Fibroblast of gingiva (primary cell): ENCODE measurements around the gene ATP6V0A4.
"Not testable (repeated sequence)": the region's sequence is repeated elsewhere in the genome, so short reads cannot be mapped to it uniquely, and the experiment has no call there.

Experiments
- DNase-seq: peaks from one replicate; pipeline ENCODE4 v3.0.0-alpha.2; 2011; ENCODE audit warnings: low read depth

ATP6V0A4 gene

GRCh38 chr7:138797715-138798320, at the start of gene ATP6V0A4, which contains the start of gene TMEM213:
ATP6V0A4 (minus strand) TSS chr7:138798196; CDS start chr7:138771247, 26,949 bp downstream.
TMEM213 (plus strand) TSS chr7:138797994; CDS start chr7:138798105, 111 bp downstream.
- no peak for DNase-seq

GRCh38 chr7:138845711-138846110, 47.7 kb upstream of the ATP6V0A4 start:
- no peak for DNase-seq

GRCh38 chr7:138843632-138844580, 45.9 kb upstream of the ATP6V0A4 start:
- no peak for DNase-seq

- no peak for DNase-seq
Measured at GRCh38 chr7:138842111-138842510, 44.1 kb upstream of the ATP6V0A4 start.

- no peak for DNase-seq
Measured at GRCh38 chr7:138838166-138838565, 40.2 kb upstream of the ATP6V0A4 start.

GRCh38 chr7:138837627-138838026, 39.6 kb upstream of the ATP6V0A4 start:
- DNase-seq = no peak

- no peak for DNase-seq
Measured at GRCh38 chr7:138835087-138835486, 37.1 kb upstream of the ATP6V0A4 start.

- DNase-seq = no peak
Measured at GRCh38 chr7:138834583-138834982, 36.6 kb upstream of the ATP6V0A4 start.

GRCh38 chr7:138833596-138833995, 35.6 kb upstream of the ATP6V0A4 start:
- no peak for DNase-seq

- no peak for DNase-seq
Measured at GRCh38 chr7:138832966-138833365, 35.0 kb upstream of the ATP6V0A4 start.

- no peak for DNase-seq
Measured at GRCh38 chr7:138829335-138829734, 31.3 kb upstream of the ATP6V0A4 start.

- no peak for DNase-seq
Measured at GRCh38 chr7:138828302-138828701, 30.3 kb upstream of the ATP6V0A4 start.

- no peak for DNase-seq
Measured at GRCh38 chr7:138825049-138825721, 27.2 kb upstream of the ATP6V0A4 start.

GRCh38 chr7:138822867-138823535, 25.0 kb upstream of the ATP6V0A4 start:
- DNase-seq = no peak

GRCh38 chr7:138821912-138822311, 23.9 kb upstream of the ATP6V0A4 start:
- DNase-seq = no peak

- no peak for DNase-seq
Measured at GRCh38 chr7:138819625-138820024, 21.6 kb upstream of the ATP6V0A4 start.

GRCh38 chr7:138816650-138817049, 18.7 kb upstream of the ATP6V0A4 start:
- no peak for DNase-seq

- no peak for DNase-seq
Measured at GRCh38 chr7:138814816-138815332, 16.9 kb upstream of the ATP6V0A4 start.

- DNase-seq = no peak
Measured at GRCh38 chr7:138813945-138814344, 15.9 kb upstream of the ATP6V0A4 start.

GRCh38 chr7:138811327-138811726, 13.3 kb upstream of the ATP6V0A4 start:
- DNase-seq = not testable (repeated sequence)

GRCh38 chr7:138809346-138809745, 11.3 kb upstream of the ATP6V0A4 start:
- DNase-seq = no peak

GRCh38 chr7:138804618-138805017, 6.6 kb upstream of the ATP6V0A4 start:
- no peak for DNase-seq
